Measurements from ENCODE around the gene EFNA4.

EFNA4 gene

GRCh38 chr1:155043301-155043702 is 20.2 kb upstream of the EFNA4 start:
- no peak for ATAC-seq
- DNase-seq: no peak
- Mint-ChIP-seq H3K4me1 (peaks cover 15% of the 10 kb centered on the region), H3K9me3 (no peaks in the 10 kb centered on the region), H3K4me3 (no peak overlapping the region), H3K27me3 (peaks cover 11% of the 10 kb centered on the region), H3K27ac (no peak overlapping the region)

- Mint-ChIP-seq H3K4me3 (no peak overlapping the region), H3K27me3 (peaks cover 6% of the 10 kb centered on the region), H3K4me1 (peaks cover 15% of the 10 kb centered on the region), H3K9me3 (no peaks in the 10 kb centered on the region), H3K27ac (peak overlapping the region in 1 of 2 donors; percentile 2)
- ATAC-seq (no peak), DNase-seq (no peak)
Measured at GRCh38 chr1:155043793-155044192, 19.7 kb upstream of the EFNA4 start.

DNA sequence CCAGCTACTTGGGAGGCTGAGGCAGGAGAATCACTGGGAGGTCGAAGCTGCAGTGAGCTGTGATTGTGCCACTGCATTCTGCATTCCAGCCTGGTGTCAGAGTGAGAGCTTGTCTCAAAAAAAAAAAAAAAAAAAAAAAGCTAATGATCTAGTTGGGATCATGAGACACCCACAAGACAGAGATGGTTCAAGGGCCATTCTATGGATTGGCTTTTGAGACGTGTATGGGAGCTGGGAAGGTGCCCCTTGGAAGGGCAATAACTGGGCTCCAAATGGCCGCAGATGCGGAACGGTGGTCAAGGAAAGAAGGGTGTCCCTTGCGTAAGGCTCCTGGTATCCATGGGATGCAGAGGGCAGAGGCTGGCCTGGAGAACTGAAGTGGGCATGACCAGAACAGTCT is 19.2 kb upstream of the EFNA4 start:
- H3K4me1 Mint-ChIP-seq: peaks cover 15% of the 10 kb centered on the region
- DNase-seq (no peak), ATAC-seq (no peak)
- H3K27me3 Mint-ChIP-seq: peaks cover under 1% of the 10 kb centered on the region
- no peak overlapping the region for H3K4me3 Mint-ChIP-seq
- H3K27ac Mint-ChIP-seq: no peak overlapping the region
- H3K9me3 Mint-ChIP-seq: no peaks in the 10 kb centered on the region

DNA sequence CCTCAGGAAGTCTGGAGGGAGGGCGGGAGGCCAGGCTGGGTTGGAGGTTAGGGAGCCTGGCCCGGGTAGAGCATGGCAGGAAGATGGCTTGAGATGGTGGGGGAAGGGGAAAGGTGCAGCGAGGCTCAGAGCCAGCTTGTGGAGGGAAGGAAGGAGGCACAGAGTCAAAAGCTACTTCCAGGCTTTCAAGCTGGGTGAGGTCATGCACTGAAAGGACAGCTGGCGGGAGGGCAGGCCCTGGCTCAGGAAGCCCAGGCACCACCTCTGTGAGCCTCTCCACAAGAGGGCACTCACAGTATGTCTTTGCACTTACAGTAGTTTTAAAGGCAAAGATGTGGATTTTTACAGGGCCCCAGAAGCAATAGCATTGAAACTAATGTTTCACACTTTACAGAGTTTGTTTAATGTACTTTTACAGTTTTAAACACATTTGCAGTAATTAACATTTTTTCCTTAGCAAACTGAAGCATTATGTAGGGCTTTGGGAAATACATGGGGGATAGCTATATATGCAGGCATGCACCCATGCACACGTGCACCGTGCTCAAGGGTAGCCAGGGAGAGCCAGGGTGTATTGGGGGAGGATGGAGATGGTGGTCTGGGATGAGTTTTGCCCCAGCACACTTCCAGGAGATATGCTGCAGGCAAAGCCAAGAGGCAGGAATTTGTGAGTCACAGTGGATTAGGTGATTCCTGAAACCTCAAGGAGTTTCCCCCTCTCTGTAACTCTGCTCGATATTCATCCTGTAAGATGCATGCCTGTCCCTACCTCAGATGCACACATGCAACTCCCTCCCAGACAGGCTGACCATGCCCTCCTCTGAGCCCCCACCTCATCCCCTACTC is 18.5 kb upstream of the EFNA4 start:
- H3K9me3 Mint-ChIP-seq: no peaks in the 10 kb centered on the region
- no peak overlapping the region for H3K4me3 Mint-ChIP-seq
- ATAC-seq (peak; percentile 91), DNase-seq (peak in 1 of 2 donors; percentile 64)
- H3K27ac Mint-ChIP-seq: no peak overlapping the region
- peaks cover 21% of the 10 kb centered on the region for H3K4me1 Mint-ChIP-seq
- H3K27me3 Mint-ChIP-seq: no peaks in the 10 kb centered on the region

DNA sequence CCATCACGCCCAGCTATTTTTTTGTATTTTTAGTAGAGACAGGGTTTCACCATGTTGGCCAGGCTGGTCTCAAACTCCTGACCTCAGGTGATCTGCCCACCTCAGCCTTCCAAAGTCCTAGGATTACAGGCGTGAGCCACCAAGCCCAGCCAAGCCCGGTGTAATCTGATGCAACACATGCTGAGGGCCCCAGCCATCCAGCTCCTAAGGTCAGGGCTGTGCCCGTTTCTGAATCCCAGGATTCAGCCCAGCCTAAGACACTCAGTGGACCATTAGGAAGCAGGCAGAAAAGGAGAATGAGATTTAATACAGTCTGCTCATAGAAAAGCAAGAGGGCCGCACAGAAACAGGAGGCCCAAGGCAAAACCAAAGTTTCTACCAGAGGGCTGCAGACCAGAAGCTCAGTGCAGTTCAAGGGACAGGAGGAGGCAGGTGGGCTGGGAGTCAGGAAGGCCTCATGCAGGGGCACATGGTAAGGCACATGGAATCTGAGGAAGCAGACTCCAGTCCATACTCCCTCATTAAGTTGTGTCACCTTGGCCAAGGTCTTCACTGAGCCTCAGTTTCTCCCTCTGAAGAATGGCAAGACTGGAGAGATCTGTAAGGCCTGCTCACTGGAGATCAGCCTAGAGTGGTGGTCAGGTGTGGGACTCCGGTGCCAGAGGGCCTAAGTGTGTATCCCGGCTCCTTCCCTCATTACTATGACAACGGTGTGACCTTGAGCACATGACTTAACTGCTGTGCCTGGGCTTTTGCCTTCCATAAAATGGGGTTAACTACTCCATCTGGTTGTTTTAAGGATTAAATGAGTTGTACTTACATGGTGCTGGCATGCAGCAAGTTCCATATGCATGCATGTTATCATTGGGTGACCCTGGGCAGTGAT is 14.8 kb upstream of the EFNA4 start:
- Mint-ChIP-seq H3K4me3 (no peak overlapping the region), H3K27me3 (no peaks in the 10 kb centered on the region), H3K9me3 (no peaks in the 10 kb centered on the region), H3K4me1 (peaks cover 47% of the 10 kb centered on the region), H3K27ac (no peak overlapping the region)
- ATAC-seq (no peak), DNase-seq (no peak)

GRCh38 chr1:155049651-155050559 is 13.6 kb upstream of the EFNA4 start:
- no peaks in the 10 kb centered on the region for H3K27me3 Mint-ChIP-seq
- no peaks in the 10 kb centered on the region for H3K9me3 Mint-ChIP-seq
- H3K4me1 Mint-ChIP-seq: peaks cover 41% of the 10 kb centered on the region
- DNase-seq: no peak
- no peak overlapping the region for H3K27ac Mint-ChIP-seq
- H3K4me3 Mint-ChIP-seq: peak overlapping the region; percentile 90 to 94
- no peak for ATAC-seq

DNA sequence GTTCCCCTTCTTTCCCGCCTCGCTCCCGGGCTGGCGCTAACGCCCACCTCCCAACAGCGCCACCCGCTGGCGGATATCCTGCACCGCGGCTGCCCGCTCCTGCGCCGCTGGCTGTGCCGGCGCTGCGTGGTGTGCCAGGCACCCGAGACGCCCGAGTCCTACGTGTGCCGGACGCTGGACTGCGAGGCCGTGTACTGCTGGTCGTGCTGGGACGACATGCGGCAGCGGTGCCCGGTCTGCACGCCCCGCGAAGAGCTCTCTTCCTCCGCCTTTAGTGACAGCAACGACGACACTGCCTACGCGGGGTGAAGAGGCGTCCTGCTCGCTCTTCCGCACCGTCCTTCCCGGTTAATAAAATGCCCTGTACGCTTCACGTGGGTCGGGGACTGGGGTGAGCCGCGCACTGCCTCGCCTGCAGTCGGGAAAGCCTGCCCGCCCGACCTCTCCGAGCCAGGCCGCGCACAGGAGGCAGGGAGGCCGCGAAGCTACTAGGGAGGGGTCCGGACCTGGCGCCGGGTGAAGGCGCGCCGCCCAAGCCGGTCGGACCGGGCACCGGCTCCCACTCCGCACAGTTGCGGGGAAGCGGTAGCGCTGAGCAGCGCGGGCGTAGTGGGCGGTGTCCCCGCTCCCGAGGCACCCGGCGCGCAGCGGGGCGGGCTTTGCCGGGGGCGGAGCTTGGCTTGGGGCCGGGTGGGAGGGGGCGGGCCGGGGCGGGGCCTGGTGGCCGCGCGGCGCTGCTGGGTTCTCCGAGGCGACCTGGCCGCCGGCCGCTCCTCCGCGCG is 12.8 kb upstream of the EFNA4 start, which contains the start of gene ADAM15:
ADAM15 (plus strand) TSS at position 757 of the 782 bp plus-strand sequence. CDS start 71 bp downstream, outside the sequence.
- H3K4me1 Mint-ChIP-seq: peaks cover 33% of the 10 kb centered on the region
- H3K27ac Mint-ChIP-seq: peak within 1 kb of the TSS; percentile 19 to 52
- no peaks in the 10 kb centered on the region for H3K9me3 Mint-ChIP-seq

DNA sequence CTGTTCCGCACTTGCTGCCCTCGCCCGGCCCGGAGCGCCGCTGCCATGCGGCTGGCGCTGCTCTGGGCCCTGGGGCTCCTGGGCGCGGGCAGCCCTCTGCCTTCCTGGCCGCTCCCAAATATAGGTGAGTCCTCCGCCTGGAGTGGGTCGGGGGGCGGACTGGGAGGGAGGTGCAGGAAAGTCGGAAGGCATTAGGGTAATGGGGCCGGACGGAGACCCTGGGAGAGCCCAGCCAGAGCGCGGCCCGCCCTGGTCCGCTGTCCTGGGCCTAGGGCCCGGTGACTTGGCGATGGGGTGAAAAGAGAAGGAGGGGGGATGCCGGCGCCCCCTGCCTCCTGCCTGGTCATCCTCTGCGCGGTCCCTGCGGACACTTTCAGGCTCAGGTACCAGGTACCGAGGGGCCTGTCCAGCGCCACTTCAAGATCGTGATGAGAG is 12.2 kb upstream of the EFNA4 start:
- Mint-ChIP-seq H3K27me3 (no peaks in the 10 kb centered on the region), H3K27ac (peak overlapping the region in 1 of 2 donors; percentile 52), H3K9me3 (no peaks in the 10 kb centered on the region), H3K4me1 (peaks cover 32% of the 10 kb centered on the region), H3K4me3 (peak overlapping the region; percentile 87 to 93)
- no peak for DNase-seq
- ATAC-seq: peak; percentile 23

More for the DNA sequence above, 12.8 kb upstream of the EFNA4 start, which contains the start of gene ADAM15:
- peak within 1 kb of the TSS; percentile 90 to 94 for H3K4me3 Mint-ChIP-seq
- DNase-seq (peak; percentile 76 to 79), ATAC-seq (peak; percentile 78)
- no peaks in the 10 kb centered on the region for H3K27me3 Mint-ChIP-seq

GRCh38 chr1:155051777-155052398 is 11.7 kb upstream of the EFNA4 start:
- ATAC-seq: peak; percentile 54
- H3K27me3 Mint-ChIP-seq: no peaks in the 10 kb centered on the region
- H3K4me3 Mint-ChIP-seq: peak overlapping the region; percentile 87 to 93
- H3K27ac Mint-ChIP-seq: peak overlapping the region in 1 of 2 donors; percentile 52
- H3K9me3 Mint-ChIP-seq: no peaks in the 10 kb centered on the region
- peak; percentile 38 to 41 for DNase-seq
- H3K4me1 Mint-ChIP-seq: peaks cover 32% of the 10 kb centered on the region

DNA sequence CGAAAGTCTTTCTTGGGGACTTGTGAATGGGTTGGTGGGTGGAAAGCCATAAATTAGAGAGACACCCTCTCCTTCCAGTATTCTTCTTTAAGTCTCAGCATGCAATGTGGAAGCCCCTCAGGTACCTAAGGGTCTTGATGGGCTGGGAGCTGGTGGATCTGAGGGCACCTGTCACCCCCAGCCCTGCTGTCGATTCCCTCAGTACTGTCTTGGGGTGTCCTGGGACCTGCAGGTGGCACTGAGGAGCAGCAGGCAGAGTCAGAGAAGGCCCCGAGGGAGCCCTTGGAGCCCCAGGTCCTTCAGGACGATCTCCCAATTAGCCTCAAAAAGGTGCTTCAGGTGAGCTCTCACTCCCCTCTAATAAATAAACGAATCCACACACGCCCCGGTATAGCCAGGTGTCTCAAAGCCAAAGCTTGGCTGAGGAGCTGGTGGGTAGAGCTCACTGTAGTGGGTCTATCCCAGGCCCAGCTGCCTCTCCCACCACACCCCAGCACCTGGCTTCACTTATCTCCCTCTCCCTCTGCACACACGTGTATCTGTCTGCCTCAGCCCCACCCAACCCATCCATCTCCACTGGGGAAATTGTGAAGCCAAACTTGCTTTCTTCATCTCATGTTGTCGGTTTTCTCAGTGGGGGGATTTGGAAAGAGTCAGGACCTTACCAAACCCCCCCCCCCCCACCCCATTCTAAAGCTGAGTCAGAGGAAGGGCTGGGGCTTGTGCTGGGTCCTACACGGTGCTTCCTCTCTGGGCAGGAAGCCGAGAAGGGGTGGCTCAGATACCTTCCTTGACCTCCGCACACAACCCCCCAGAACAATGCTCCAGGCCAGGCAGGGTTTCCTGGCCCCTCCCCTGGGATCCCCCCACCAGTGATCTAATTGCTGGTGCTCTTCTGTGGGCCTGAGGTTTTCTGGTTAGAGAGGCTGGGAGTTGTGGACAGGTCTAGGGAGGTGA is 10.8 kb upstream of the EFNA4 start:
- ATAC-seq: peak; percentile 43

DNA sequence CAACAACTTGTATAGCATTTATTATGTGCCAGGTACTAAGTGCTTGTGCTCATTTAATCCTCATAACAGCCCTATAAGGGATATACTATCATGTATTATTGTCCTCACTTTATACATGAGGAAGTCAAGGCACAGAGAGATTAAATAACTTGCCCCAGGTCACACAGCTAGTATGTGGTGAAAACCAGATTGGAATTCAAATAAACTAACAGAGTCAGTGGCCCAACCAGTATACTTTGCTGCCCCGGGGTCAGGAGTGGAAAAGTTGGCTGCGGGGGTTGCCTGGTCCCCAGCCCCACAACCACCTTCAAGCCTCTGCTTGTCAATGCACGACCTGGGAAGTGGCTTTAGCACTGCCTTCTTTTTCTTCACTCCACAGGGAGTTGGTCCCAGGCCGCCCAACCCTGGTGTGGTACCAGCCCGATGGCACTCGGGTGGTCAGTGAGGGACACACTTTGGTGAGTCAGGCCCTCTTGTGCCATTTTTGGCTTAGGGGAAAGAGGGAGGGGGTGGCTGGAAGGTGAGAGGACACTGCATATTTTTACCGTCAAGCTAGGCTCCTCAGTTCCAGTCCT is 9.9 kb upstream of the EFNA4 start:
- DNase-seq (no peak), ATAC-seq (no peak)
- no peaks in the 10 kb centered on the region for H3K9me3 Mint-ChIP-seq
- H3K4me1 Mint-ChIP-seq: peaks cover 32% of the 10 kb centered on the region
- H3K27me3 Mint-ChIP-seq: no peaks in the 10 kb centered on the region
- H3K27ac Mint-ChIP-seq: no peak overlapping the region
- H3K4me3 Mint-ChIP-seq: peak overlapping the region in 1 of 2 donors; percentile 87

More for the DNA sequence above, 10.8 kb upstream of the EFNA4 start:
- H3K27ac Mint-ChIP-seq: peak overlapping the region; percentile 49 to 88
- peak overlapping the region; percentile 87 to 93 for H3K4me3 Mint-ChIP-seq
- H3K9me3 Mint-ChIP-seq: no peaks in the 10 kb centered on the region
- H3K27me3 Mint-ChIP-seq: no peaks in the 10 kb centered on the region
- peaks cover 32% of the 10 kb centered on the region for H3K4me1 Mint-ChIP-seq
- peak in 1 of 2 donors; percentile 34 for DNase-seq

- H3K27ac Mint-ChIP-seq: no peak overlapping the region
- no peak overlapping the region for H3K4me3 Mint-ChIP-seq
- H3K27me3 Mint-ChIP-seq: no peaks in the 10 kb centered on the region
- DNase-seq (no peak), ATAC-seq (no peak)
- peaks cover 25% of the 10 kb centered on the region for H3K4me1 Mint-ChIP-seq
- H3K9me3 Mint-ChIP-seq: no peaks in the 10 kb centered on the region
Measured at GRCh38 chr1:155057104-155057503, 6.4 kb upstream of the EFNA4 start.

DNA sequence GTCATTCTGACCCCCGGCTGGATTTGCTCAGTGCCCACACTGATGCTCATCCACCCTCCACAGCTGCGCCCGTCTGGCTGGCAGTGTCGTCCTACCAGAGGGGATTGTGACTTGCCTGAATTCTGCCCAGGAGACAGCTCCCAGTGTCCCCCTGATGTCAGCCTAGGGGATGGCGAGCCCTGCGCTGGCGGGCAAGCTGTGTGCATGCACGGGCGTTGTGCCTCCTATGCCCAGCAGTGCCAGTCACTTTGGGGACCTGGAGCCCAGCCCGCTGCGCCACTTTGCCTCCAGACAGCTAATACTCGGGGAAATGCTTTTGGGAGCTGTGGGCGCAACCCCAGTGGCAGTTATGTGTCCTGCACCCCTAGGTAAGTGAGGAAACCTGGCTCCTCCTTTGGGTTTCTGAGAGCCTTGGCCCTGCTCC is 5.7 kb upstream of the EFNA4 start:
- Mint-ChIP-seq H3K27ac (no peak overlapping the region), H3K4me1 (peaks cover 25% of the 10 kb centered on the region), H3K27me3 (no peaks in the 10 kb centered on the region), H3K9me3 (no peaks in the 10 kb centered on the region), H3K4me3 (no peak overlapping the region)
- DNase-seq (no peak), ATAC-seq (no peak)

Data from stimulated activated naive CD8-positive, alpha-beta T cell treated with anti-CD3 and anti-CD28 coated beads, Interleukin-15, amount 100 ng/mL, for 72 hours (primary cell).